Hepatocyte (in vitro differentiated cells): ENCODE measurements around the gene XXYLT1.

Experiments
- EZH2phosphoT487 ChIP-seq: fragments of 200-600 bp; sonication (generic); IDR thresholded peaks from one replicate; pipeline ENCODE4 v1.6.1; 2018; ENCODE audit warnings: antibody characterized with exemption, mild to moderate bottlenecking, low read depth, moderate library complexity; ENCODE audit not compliant: unreplicated experiment, severe bottlenecking
- TF ChIP-seq, protein P1 (sequence below): fragments of 200-600 bp; sonication (generic); IDR thresholded peaks from 2 replicates; pipeline ENCODE4 v1.5.1; 2016; ENCODE audit warnings: antibody characterized with exemption, mild to moderate bottlenecking; ENCODE audit not compliant: poor library complexity

DNA sequence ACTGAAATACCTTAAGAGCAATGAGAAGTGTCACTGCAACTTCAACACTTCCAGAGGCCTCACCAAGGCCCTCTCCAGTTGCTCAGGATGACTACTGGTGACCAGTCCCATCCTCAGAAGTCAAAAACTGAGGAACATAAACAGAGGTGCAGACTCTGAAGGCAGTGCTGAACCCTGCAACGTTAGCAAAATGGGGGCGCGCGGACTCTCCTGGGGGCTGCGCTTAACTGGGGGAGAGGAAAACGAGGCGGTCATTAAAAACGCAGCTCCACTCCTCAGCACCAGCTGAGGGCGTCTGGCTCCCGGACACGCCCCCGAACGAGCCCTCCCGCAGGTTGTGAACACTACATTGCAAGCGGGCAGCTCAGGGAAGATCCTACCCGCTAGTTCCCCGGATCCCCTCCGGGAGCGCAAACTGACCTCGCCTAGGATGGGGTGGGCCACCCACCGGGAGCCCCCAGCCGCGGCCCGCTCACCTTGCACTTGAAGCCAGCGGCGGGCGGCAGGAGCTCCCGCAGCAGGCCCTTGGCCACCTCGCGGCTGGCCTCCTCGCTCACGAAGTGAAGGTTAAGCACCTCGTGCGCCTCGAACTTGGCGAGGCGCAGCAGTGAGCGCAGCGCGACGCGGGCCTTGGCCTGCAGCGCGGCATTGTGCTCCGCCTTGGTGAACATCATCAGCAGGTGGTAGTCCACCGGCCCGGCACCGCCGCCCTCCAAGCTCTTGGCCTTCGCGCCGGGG is 711 bp downstream of the XXYLT1 start:
- TF ChIP-seq, protein P1, sequence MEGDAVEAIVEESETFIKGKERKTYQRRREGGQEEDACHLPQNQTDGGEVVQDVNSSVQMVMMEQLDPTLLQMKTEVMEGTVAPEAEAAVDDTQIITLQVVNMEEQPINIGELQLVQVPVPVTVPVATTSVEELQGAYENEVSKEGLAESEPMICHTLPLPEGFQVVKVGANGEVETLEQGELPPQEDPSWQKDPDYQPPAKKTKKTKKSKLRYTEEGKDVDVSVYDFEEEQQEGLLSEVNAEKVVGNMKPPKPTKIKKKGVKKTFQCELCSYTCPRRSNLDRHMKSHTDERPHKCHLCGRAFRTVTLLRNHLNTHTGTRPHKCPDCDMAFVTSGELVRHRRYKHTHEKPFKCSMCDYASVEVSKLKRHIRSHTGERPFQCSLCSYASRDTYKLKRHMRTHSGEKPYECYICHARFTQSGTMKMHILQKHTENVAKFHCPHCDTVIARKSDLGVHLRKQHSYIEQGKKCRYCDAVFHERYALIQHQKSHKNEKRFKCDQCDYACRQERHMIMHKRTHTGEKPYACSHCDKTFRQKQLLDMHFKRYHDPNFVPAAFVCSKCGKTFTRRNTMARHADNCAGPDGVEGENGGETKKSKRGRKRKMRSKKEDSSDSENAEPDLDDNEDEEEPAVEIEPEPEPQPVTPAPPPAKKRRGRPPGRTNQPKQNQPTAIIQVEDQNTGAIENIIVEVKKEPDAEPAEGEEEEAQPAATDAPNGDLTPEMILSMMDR: no peak
- TF ChIP-seq EZH2phosphoT487: no peak
